Gastrocnemius medialis (tissue), 4 donors: ENCODE measurements around the gene MEIS1.

Experiments
- CTCF ChIP-seq, 5 experiments: fragments of 450-650 bp in 3 of 5; fragments of 200-600 bp in 2 of 5; sonication (generic) in 2 of 5; IDR thresholded peaks in 4 of 5; conservative IDR thresholded peaks in 1 of 5; 1 replicate in 4 of 5; 2 replicates in 1 of 5; pipeline ENCODE4 v1.5.1; 2016 to 2019; ENCODE audit warnings: antibody characterized with exemption in 5 of 5, mild to moderate bottlenecking in 3 of 5, moderate library complexity in 3 of 5
- POLR2A ChIP-seq, 2 donors: fragments of 450-650 bp; IDR thresholded peaks; one replicate each; pipeline ENCODE4 v1.6.1; 2017; ENCODE audit warnings: antibody characterized with exemption in 2 of 2, mild to moderate bottlenecking in 2 of 2, moderate library complexity in 2 of 2

- no peak for TF ChIP-seq CTCF (IDR thresholded peaks at IDR 0.05 in 4 of 5, conservative IDR thresholded peaks at IDR 0.05 in 1 of 5)
- no peak for TF ChIP-seq POLR2A (IDR thresholded peaks at IDR 0.05)
Observed at GRCh38 chr2:66515743-66516142, 80.8 kb downstream of the MEIS1 start.
